H9 (cell line): Measurements from ENCODE around the gene MED27. TPM values are rescaled to one million over a fixed set of nuclear protein-coding genes. Genes with fewer than 3 reads are reported as not detected.
A peak's percentile ranks its signal among the peaks of the same experiment; 100 is the strongest.

Experiments used
- DNase-seq: peaks from one replicate; pipeline ENCODE4 v3.0.0-alpha.2; 2017
- H2AFZ ChIP-seq: one replicate; pipeline ENCODE4 v1.6.1; 2013; ENCODE audit warnings: mild to moderate bottlenecking, low read length, control low read depth, moderate library complexity
- H2AK5ac ChIP-seq: 2 replicates; pipeline ENCODE4 v1.6.1; 2013; ENCODE audit warnings: low read length, control low read depth, mixed read lengths; ENCODE audit not compliant: insufficient read length
- H2BK120ac ChIP-seq: one replicate; pipeline ENCODE4 v1.6.1; 2013; ENCODE audit warnings: low read depth, mild to moderate bottlenecking, low read length, control low read depth, inconsistent platforms; ENCODE audit not compliant: poor library complexity, severe bottlenecking
- H2BK12ac ChIP-seq: 2 replicates; pipeline ENCODE4 v1.6.1; 2013; ENCODE audit warnings: low read length, control low read depth, mixed read lengths, low read depth; ENCODE audit not compliant: insufficient read length
- H2BK15ac ChIP-seq: 2 replicates; pipeline ENCODE4 v1.6.1; 2013; ENCODE audit warnings: low read depth, low read length, control low read depth
- H2BK20ac ChIP-seq: one replicate; pipeline ENCODE4 v1.6.1; 2013; ENCODE audit warnings: low read depth, mild to moderate bottlenecking, low read length, control low read depth, inconsistent platforms; ENCODE audit not compliant: poor library complexity, severe bottlenecking
- H2BK5ac ChIP-seq: 2 replicates; pipeline ENCODE4 v1.6.1; 2013; ENCODE audit warnings: low read length, control low read depth, mixed read lengths; ENCODE audit not compliant: insufficient read length
- H3K14ac ChIP-seq: 2 replicates; pipeline ENCODE4 v1.6.1; 2013; ENCODE audit warnings: low read length, control low read depth; ENCODE audit not compliant: insufficient read depth
- H3K18ac ChIP-seq: 2 replicates; pipeline ENCODE4 v1.6.1; 2013; ENCODE audit warnings: low read depth, mild to moderate bottlenecking, mixed read lengths, low read length, control low read depth; ENCODE audit not compliant: insufficient read length
- H3K23ac ChIP-seq: 2 replicates; pipeline ENCODE4 v1.6.1; 2013; ENCODE audit warnings: low read length, control low read depth, mixed read lengths, low read depth; ENCODE audit not compliant: insufficient read length
- H3K23me2 ChIP-seq: 2 replicates; pipeline ENCODE4 v1.6.1; 2013; ENCODE audit warnings: low read depth, mild to moderate bottlenecking, mixed read lengths, low read length, control low read depth; ENCODE audit not compliant: insufficient read length, poor library complexity, severe bottlenecking
- H3K27ac ChIP-seq: 2 replicates; pipeline ENCODE4 v1.5.1; 2013; ENCODE audit warnings: low read length, control low read depth, mixed read lengths, low read depth; ENCODE audit not compliant: insufficient read length
- H3K27me3 ChIP-seq: 2 replicates; pipeline ENCODE4 v1.6.1; 2013; ENCODE audit warnings: low read length, control low read depth, inconsistent platforms; ENCODE audit not compliant: insufficient read depth
- H3K4ac ChIP-seq: 2 replicates; pipeline ENCODE4 v1.6.1; 2013; ENCODE audit warnings: low read depth, mild to moderate bottlenecking, control low read depth, inconsistent platforms, low read length, moderate library complexity
- H3K4me1 ChIP-seq: 2 replicates; pipeline ENCODE4 v1.6.1; 2013; ENCODE audit warnings: low read length, control low read depth, inconsistent platforms; ENCODE audit not compliant: insufficient read depth
- H3K4me2 ChIP-seq: 2 replicates; pipeline ENCODE4 v1.6.1; 2013; ENCODE audit warnings: low read length, control low read depth, mixed read lengths; ENCODE audit not compliant: insufficient read length, insufficient read depth
- H3K56ac ChIP-seq: 2 replicates; pipeline ENCODE4 v1.6.1; 2013; ENCODE audit warnings: low read depth, mild to moderate bottlenecking, mixed read lengths, low read length, control low read depth; ENCODE audit not compliant: insufficient read length
- H3K79me1 ChIP-seq: 2 replicates; pipeline ENCODE4 v1.6.1; 2013; ENCODE audit warnings: low read depth, mild to moderate bottlenecking, moderate library complexity, low read length, control low read depth, inconsistent platforms; ENCODE audit not compliant: insufficient read depth, poor library complexity, severe bottlenecking
- H3K79me2 ChIP-seq: 2 replicates; pipeline ENCODE4 v1.6.1; 2013; ENCODE audit warnings: low read length, control low read depth, inconsistent platforms; ENCODE audit not compliant: insufficient read depth
- H3K9ac ChIP-seq: 2 replicates; pipeline ENCODE4 v1.6.1; 2013; ENCODE audit warnings: low read length, control low read depth, mixed read lengths; ENCODE audit not compliant: insufficient read length; ENCODE audit errors: extremely low read depth
- H3K9me3 ChIP-seq: one replicate; pipeline ENCODE4 v1.6.1; 2013; ENCODE audit warnings: low read depth, low read length, inconsistent platforms; ENCODE audit not compliant: control insufficient read depth
- H3T11ph ChIP-seq: one replicate; pipeline ENCODE4 v1.6.1; 2013; ENCODE audit warnings: mild to moderate bottlenecking, low read length, control low read depth, inconsistent platforms
- H4K20me1 ChIP-seq: one replicate; pipeline ENCODE4 v1.6.1; 2013; ENCODE audit not compliant: control insufficient read depth, insufficient read length, insufficient read depth
- H4K5ac ChIP-seq: 2 replicates; pipeline ENCODE4 v1.6.1; 2013; ENCODE audit warnings: low read depth, mild to moderate bottlenecking, mixed read lengths, low read length, control low read depth; ENCODE audit not compliant: insufficient read length
- H4K8ac ChIP-seq: replicated peaks from 2 replicates; pipeline ENCODE4 v1.6.1; 2013; ENCODE audit warnings: low read length, control low read depth, mixed read lengths, low read depth; ENCODE audit not compliant: insufficient read length
- H4K91ac ChIP-seq: 2 replicates; pipeline ENCODE4 v1.6.1; 2013; ENCODE audit warnings: low read depth, mild to moderate bottlenecking, moderate library complexity, mixed read lengths, low read length, control low read depth; ENCODE audit not compliant: insufficient read length
- H3K27ac Mint-ChIP-seq, 3 experiments: 2 replicates in 2 of 3; 3 replicates in 1 of 3; pipeline ENCODE4 v1.8.0; 2020 to 2021; ENCODE audit warnings: mixed read lengths in 3 of 3, mild to moderate bottlenecking in 1 of 3, moderate library complexity in 1 of 3
- H3K27me3 Mint-ChIP-seq: 2 replicates; pipeline ENCODE4 v1.8.0; 2021; ENCODE audit warnings: low read depth, mild to moderate bottlenecking, moderate library complexity, mixed read lengths
- H3K36me3 Mint-ChIP-seq, 3 experiments: 2 replicates in 2 of 3; 3 replicates in 1 of 3; pipeline ENCODE4 v1.8.0; 2020 to 2021; ENCODE audit warnings: low read depth in 3 of 3, mixed read lengths in 3 of 3; ENCODE audit not compliant: insufficient read depth in 1 of 3
- H3K4me1 Mint-ChIP-seq, 2 experiments: 2 replicates each; pipeline ENCODE4 v1.8.0; 2020; ENCODE audit warnings: mixed read lengths in 2 of 2
- H3K4me3 Mint-ChIP-seq, 2 experiments: 2 replicates in 1 of 2; 3 replicates in 1 of 2; pipeline ENCODE4 v1.8.0; 2020 to 2021; ENCODE audit warnings: mild to moderate bottlenecking in 2 of 2, mixed read lengths in 2 of 2, moderate library complexity in 1 of 2
- H3K9me3 Mint-ChIP-seq, 2 experiments: 2 replicates in 1 of 2; 3 replicates in 1 of 2; pipeline ENCODE4 v1.8.0; 2020; ENCODE audit warnings: mild to moderate bottlenecking in 2 of 2, mixed read lengths in 2 of 2, moderate library complexity in 1 of 2
- WGBS: extraction: QIAGEN DNeasy Blood & Tissue Kit; methylation state at CpG from one replicate; pipeline ENCODE4 v1.1.7; 2013; ENCODE audit warnings: missing lambda C conversion rate, low lambda C conversion rate, mixed read lengths; ENCODE audit not compliant: insufficient read length; ENCODE audit errors: extremely low coverage; 5-methylcytosine and 5-hydroxymethylcytosine counted together
- total RNA-seq: library from RNA; stranded (reverse); gene quantifications from 2 replicates; pipeline ENCODE4 v1.2.1, GENCODE V29; 2021
- TF ChIP-seq, protein P1 (sequence below): fragments of 200-600 bp; sonication (generic); conservative IDR thresholded peaks from 3 replicates; pipeline ENCODE4 v1.8.0; 2021; ENCODE audit warnings: antibody characterized with exemption, mild to moderate bottlenecking

Gene MED27
- total RNA-seq, 1 experiment from 2014 or later, result 33.5 TPM

DNA sequence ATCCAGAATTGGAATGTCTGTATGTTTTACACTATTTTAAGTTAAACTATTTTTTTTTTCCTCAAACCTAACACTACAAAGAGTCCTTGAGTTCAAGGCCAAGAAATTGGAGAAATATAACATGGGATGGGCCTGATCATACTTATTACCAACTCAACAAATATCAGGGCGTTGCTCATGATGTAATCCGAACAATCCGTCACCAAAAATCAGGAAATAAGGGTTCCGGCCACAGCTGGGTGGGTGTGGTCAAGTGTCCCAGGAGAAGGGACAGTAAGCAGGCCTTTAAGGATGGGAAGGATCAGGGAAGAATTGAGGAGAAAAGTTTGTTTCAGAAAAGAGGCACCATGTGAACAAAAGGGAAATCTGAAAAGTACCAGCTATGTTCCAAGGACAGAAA is 29.8 kb downstream of the MED27 start:
- Histone ChIP-seq H3K23ac (no peak overlapping the region), H3K27me3 (no peaks in the 10 kb centered on the region), H3K56ac (no peak overlapping the region), H4K20me1 (no peaks in the 10 kb centered on the region), H2AK5ac (no peak overlapping the region), H2BK15ac (no peak overlapping the region), H3K9ac (no peak overlapping the region), H2BK5ac (no peak overlapping the region), H2BK120ac (no peak overlapping the region), H3K4me1 (peaks cover 2% of the 10 kb centered on the region; the same call in 1 of the 2 replicates), H3K9me3 (no peaks in the 10 kb centered on the region), H4K91ac (no peak overlapping the region), H3K79me1 (peaks cover 6% of the 10 kb centered on the region), H2BK12ac (no peak overlapping the region), H3K79me2 (0 out of 2 replicates have a peak, but pooled peaks cover 2% of the 10 kb centered on the region), H3K14ac (no peak overlapping the region), H4K8ac (no peak overlapping the region), H3K27ac (no peak overlapping the region), H3K23me2 (no peaks in the 10 kb centered on the region), H3T11ph (no peak overlapping the region), H3K4me2 (no peak overlapping the region), H4K5ac (no peak overlapping the region), H2AFZ (no peak overlapping the region), H3K18ac (no peak overlapping the region), H3K4ac (no peak overlapping the region), H2BK20ac (no peak overlapping the region)
- H3K4me1 Mint-ChIP-seq, result peaks cover 11 to 14% of the 10 kb centered on the region in 2 experiments
- WGBS, result no CpG with 5 or more reads among the region's 4 CpGs
- TF ChIP-seq, protein P1, sequence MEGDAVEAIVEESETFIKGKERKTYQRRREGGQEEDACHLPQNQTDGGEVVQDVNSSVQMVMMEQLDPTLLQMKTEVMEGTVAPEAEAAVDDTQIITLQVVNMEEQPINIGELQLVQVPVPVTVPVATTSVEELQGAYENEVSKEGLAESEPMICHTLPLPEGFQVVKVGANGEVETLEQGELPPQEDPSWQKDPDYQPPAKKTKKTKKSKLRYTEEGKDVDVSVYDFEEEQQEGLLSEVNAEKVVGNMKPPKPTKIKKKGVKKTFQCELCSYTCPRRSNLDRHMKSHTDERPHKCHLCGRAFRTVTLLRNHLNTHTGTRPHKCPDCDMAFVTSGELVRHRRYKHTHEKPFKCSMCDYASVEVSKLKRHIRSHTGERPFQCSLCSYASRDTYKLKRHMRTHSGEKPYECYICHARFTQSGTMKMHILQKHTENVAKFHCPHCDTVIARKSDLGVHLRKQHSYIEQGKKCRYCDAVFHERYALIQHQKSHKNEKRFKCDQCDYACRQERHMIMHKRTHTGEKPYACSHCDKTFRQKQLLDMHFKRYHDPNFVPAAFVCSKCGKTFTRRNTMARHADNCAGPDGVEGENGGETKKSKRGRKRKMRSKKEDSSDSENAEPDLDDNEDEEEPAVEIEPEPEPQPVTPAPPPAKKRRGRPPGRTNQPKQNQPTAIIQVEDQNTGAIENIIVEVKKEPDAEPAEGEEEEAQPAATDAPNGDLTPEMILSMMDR, result no peak
- H3K36me3 Mint-ChIP-seq, result no peaks in the 10 kb centered on the region; a peak in 1 of 7 replicates
- H3K27ac Mint-ChIP-seq, result peak overlapping the region in 1 of 3 experiments; percentile 63; a peak in 1 of 7 replicates
- no peaks in the 10 kb centered on the region for H3K27me3 Mint-ChIP-seq
- no peak for DNase-seq
- no peak overlapping the region for H3K4me3 Mint-ChIP-seq
- H3K9me3 Mint-ChIP-seq, result no peaks in the 10 kb centered on the region
